Esophagus squamous epithelium (tissue), 5 donors: ENCODE results near the gene BDP1. TPM values are rescaled to one million over a fixed set of nuclear protein-coding genes. Genes with fewer than 3 reads are reported as not detected.
"Not testable (repeated sequence)": the region's sequence is repeated elsewhere in the genome, so short reads cannot be mapped to it uniquely, and the experiment has no call there.

Experiments
- DNase-seq: peaks from one replicate; lab custom pipeline; 2025; lab: John Stamatoyannopoulos, UW
- H3K27ac ChIP-seq, 4 donors: fragments of 200-600 bp; sonication (generic); one replicate each; pipeline ENCODE4 v1.5.1; 2016 to 2019; ENCODE audit warnings: mild to moderate bottlenecking in 1 of 4
- H3K27me3 ChIP-seq, 4 donors: fragments of 200-600 bp; sonication (generic); 1 replicate in 3 of 4; 2 replicates in 1 of 4; pipeline versions ENCODE4 v1.5.1 to v1.6.0; 2017 to 2021; ENCODE audit warnings: antibody characterized with exemption in 1 of 4
- H3K36me3 ChIP-seq, 3 donors: fragments of 200-600 bp; sonication (generic); one replicate each; pipeline ENCODE4 v1.5.1; 2016 to 2019
- H3K4me1 ChIP-seq, 3 donors: fragments of 200-600 bp; sonication (generic); one replicate each; pipeline ENCODE4 v1.5.1; 2017 to 2019
- H3K4me3 ChIP-seq, 4 donors: fragments of 200-600 bp; sonication (generic); 1 replicate in 3 of 4; 2 replicates in 1 of 4; pipeline ENCODE4 v1.5.1; 2016 to 2019; ENCODE audit warnings: mild to moderate bottlenecking in 2 of 4, moderate library complexity in 1 of 4
- H3K9me3 ChIP-seq, 3 donors: fragments of 200-600 bp; sonication (generic); one replicate each; pipeline ENCODE4 v1.5.1; 2016 to 2019
- CTCF ChIP-seq, 6 experiments: fragments of 450-650 bp in 4 of 6; fragments of 200-600 bp in 2 of 6; sonication (generic) in 2 of 6; IDR thresholded peaks; one replicate each; pipeline ENCODE4 v1.5.1; 2016 to 2019; ENCODE audit warnings: antibody characterized with exemption in 6 of 6, mild to moderate bottlenecking in 4 of 6, moderate library complexity in 4 of 6
- POLR2A ChIP-seq, 4 donors: fragments of 450-650 bp; IDR thresholded peaks; one replicate each; pipeline ENCODE4 v1.6.1; 2017; ENCODE audit warnings: antibody characterized with exemption in 4 of 4, mild to moderate bottlenecking in 4 of 4, moderate library complexity in 3 of 4
- WGBS, 2 donors: methylation state at CpG; one replicate each; pipeline ENCODE4 v1.1.5; 2018; 5-methylcytosine and 5-hydroxymethylcytosine counted together
- intact Hi-C: fragments of 100-400 bp; cut with DNase I; formaldehyde crosslinking; loops from one replicate; pipeline ENCODE4 v1.15.0; 2022
- small RNA-seq, 4 donors: library from RNA; depleted of rRNA; stranded (forward); fragments of <200 nt; gene quantifications; one replicate each; pipeline ENCODE3, GENCODE V24; 2016
- total RNA-seq, 4 donors: library from RNA; depleted of rRNA; stranded (reverse); fragments of >200 nt; gene quantifications; one replicate each; pipeline ENCODE4 v1.1.0, GENCODE V29; 2016
- donor health status: DM: yes; HTN: yes; CAD: no.

BDP1 gene
- total RNA-seq, 4 donors from 2014 or later, result 15.2 to 36.0 (median 20.6) TPM

- intact Hi-C loops, result no loop called here
- no peaks in the 10 kb centered on the region for H3K27me3 ChIP-seq
- H3K4me1 ChIP-seq, result peaks cover 0 to 23% (median 9%) of the 10 kb centered on the region in 3 donors
- no peaks in the 10 kb centered on the region for H3K9me3 ChIP-seq
- no peak for TF ChIP-seq CTCF (IDR thresholded peaks at IDR 0.05)
- TF ChIP-seq POLR2A (IDR thresholded peaks at IDR 0.05), result no peak
- DNase-seq, result no peak
- H3K4me3 ChIP-seq, result no peak overlapping the region
- H3K27ac ChIP-seq, result no peak overlapping the region
- peaks cover 0 to 77% (median 20%) of the 10 kb centered on the region in 3 donors for H3K36me3 ChIP-seq
- 83 to 93% methylated on average over 1 of the region's 1 CpG for WGBS, 2 donors
Measured at GRCh38 chr5:71597001-71597400, 141.6 kb downstream of the BDP1 start.

GRCh38 chr5:71600783-71601182 is 145.3 kb downstream of the BDP1 start:
- no peaks in the 10 kb centered on the region for H3K9me3 ChIP-seq
- intact Hi-C loops, result no loop called here
- DNase-seq, result no peak
- no peak overlapping the region for H3K4me3 ChIP-seq
- no peaks in the 10 kb centered on the region for H3K27me3 ChIP-seq
- peaks cover 0 to 32% (median 9%) of the 10 kb centered on the region in 3 donors for H3K4me1 ChIP-seq
- H3K36me3 ChIP-seq, result peaks cover 0 to 77% (median 20%) of the 10 kb centered on the region in 3 donors
- TF ChIP-seq POLR2A (IDR thresholded peaks at IDR 0.05) (no peak), CTCF (IDR thresholded peaks at IDR 0.05) (no peak)
- H3K27ac ChIP-seq, result peak overlapping the region; percentile 64 to 84 (median 72)
- WGBS, 2 donors, result 86 to 100% methylated on average over 1 of the region's 1 CpG

- 28 to 30% methylated on average over 6 of the region's 6 CpGs for WGBS, 2 donors
- Histone ChIP-seq H3K9me3 (no peaks in the 10 kb centered on the region), H3K4me1 (peaks cover 0 to 32% (median 9%) of the 10 kb centered on the region in 3 donors), H3K36me3 (peaks cover 0 to 71% (median 16%) of the 10 kb centered on the region in 3 donors), H3K4me3 (no peak overlapping the region), H3K27ac (peak overlapping the region; percentile 64 to 84 (median 72)), H3K27me3 (no peaks in the 10 kb centered on the region)
- TF ChIP-seq CTCF (IDR thresholded peaks at IDR 0.05), result peak; percentile 41 to 75 (median 58)
- no peak for TF ChIP-seq POLR2A (IDR thresholded peaks at IDR 0.05)
- no peak for DNase-seq
- intact Hi-C loops, result no loop called here
Measured at GRCh38 chr5:71601222-71602026, 146.0 kb downstream of the BDP1 start.

DNA sequence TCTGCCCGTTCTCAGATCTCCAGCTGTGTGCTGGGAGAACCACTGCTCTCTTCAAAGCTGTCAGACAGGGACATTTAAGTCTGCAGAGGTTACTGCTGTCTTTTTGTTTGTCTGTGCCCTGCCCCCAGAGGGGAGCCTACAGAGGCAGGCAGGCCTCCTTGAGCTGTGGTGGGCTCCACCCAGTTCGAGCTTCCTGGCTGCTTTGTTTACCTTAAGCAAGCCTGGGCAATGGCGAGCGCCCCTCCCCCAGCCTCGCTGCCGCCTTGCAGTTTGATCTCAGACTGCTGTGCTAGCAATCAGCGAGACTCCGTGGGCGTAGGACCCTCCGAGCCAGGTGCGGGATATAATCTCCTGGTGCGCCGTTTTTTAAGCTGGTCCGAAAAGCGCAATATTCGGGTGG is 154.5 kb downstream of the BDP1 start:
- DNase-seq, H3K27ac ChIP-seq, intact Hi-C loops, H3K4me3 ChIP-seq, H3K4me1 ChIP-seq, H3K9me3 ChIP-seq, H3K27me3 ChIP-seq: not testable (repeated sequence)
- 100% methylated on average over 2 of the region's 16 CpGs; no CpG with 5 or more reads in 1 of the 2 donors for WGBS, 2 donors
- H3K36me3 ChIP-seq, result peaks cover 0 to 52% (median 0%) of the 10 kb centered on the region in 3 donors

DNA sequence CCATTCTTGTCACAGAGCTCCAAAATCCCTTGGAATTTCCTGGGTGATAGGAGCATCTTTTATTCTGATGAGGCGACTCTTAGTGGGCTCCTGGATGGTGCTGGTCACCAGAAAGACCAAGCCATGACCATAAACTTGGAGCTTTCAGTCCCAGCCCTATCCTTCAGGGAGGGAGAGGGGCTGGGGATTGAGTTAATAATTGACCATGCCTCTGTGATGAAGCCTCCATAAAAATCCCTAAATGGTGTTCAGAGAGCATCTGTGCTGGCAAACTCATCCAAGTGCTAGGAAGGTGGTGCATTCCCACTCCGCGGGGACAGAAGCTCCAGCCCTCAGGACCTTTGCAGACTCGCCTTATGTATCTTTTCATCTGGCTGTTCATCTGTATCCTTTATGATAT is 160.4 kb downstream of the BDP1 start:
- H3K27me3 ChIP-seq, result no peaks in the 10 kb centered on the region
- H3K4me1 ChIP-seq, result no peaks in the 10 kb centered on the region
- peaks cover 0 to 92% (median 0%) of the 10 kb centered on the region in 3 donors for H3K36me3 ChIP-seq
- 68 to 81% methylated on average over 4 of the region's 4 CpGs for WGBS, 2 donors
- H3K27ac ChIP-seq, result no peak overlapping the region
- H3K4me3 ChIP-seq, result no peak overlapping the region
- DNase-seq, result no peak
- H3K9me3 ChIP-seq, result no peaks in the 10 kb centered on the region
- intact Hi-C loops, result no loop called here
- TF ChIP-seq CTCF (IDR thresholded peaks at IDR 0.05), result no peak
- no peak for TF ChIP-seq POLR2A (IDR thresholded peaks at IDR 0.05)

Small RNAs within 50 kb of the gene (small RNA-seq; reads per million reads assigned to genes)
- gene HMGN1P12, result 0 reads per million in 4 donors

Other genes with a start within 250 kb of the BDP1 start
- gene MCCC2, start 131.7 kb downstream of the BDP1 start, total RNA-seq, result 10 to 100 TPM; 37.4 to 63.6 (median 53.1) TPM